ENCODE data around the gene CHKA.

The CHKA gene

DNA sequence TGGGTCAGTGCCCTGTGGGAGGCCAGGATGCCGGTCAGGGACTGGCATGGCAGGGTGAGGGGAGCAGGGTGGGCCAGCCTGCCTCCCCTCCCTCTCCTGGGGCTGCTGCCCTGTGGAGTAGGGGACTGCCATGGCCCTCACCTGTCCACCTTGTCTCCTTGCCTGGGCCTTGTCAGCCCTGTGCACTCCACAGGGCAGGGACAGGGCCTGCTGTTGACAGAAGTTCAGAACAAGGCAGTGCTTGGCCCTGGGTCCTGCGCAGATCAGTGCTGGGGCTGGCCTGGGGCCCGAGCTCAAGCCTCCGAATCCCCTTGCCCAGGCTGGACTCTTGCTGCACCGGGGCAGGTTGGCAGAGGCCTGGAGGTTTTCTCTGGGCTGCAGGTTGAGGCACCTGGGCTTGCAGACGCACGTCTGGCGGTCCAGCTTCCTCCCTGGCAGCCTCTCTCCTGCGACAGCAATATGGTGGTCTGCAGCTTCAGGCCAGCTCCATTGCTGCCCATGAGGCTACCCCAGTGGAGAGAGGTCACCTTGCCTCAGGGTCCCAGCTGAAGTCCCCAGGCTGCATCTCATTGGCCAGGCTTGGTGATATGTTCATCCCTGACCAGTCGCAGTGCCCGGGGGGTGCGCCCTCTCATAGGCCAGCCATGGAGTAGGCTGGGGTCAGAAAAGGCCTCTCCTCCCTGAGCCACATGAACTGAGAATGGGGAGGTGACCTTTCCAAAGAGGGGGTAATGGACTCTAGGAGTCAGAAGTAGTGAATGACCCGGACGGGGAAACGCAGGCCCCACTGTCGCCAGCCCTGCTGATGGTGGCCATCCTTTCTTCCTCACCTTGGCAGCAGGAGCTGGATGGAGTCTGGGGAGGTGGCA is 21.5 kb upstream of the CHKA start:
- DNase-seq = no peak

GRCh38 chr11:68142028-68142412 is 20.8 kb upstream of the CHKA start:
- DNase-seq = no peak

- no peak for DNase-seq
Measured at GRCh38 chr11:68141246-68142027, 20.2 kb upstream of the CHKA start.

- DNase-seq = no peak
Measured at GRCh38 chr11:68140496-68141245, 19.5 kb upstream of the CHKA start.

DNA sequence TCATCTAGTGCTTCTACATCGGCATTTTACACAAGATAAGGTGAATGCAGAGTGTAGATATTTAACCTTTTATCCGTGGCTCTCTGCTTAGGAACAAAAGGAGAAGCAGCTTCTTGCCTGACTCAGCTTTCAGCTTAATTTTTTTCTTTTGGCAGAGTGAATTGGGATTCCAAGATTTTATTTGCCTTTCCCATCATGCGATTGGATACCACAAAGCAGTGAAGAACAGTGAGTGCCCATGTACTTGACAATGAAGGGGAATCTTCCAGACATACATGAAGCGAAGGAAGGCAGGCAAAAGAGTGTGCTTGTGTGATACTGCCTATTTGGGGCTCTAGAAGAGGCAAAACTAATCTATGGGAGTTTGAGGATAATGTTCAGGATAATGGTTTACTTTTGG is 17.0 kb upstream of the CHKA start:
- no peak for DNase-seq

- DNase-seq = no peak
Measured at GRCh38 chr11:68137833-68138232, 16.6 kb upstream of the CHKA start.

GRCh38 chr11:68136866-68137265 is 15.7 kb upstream of the CHKA start:
- DNase-seq = no peak

DNA sequence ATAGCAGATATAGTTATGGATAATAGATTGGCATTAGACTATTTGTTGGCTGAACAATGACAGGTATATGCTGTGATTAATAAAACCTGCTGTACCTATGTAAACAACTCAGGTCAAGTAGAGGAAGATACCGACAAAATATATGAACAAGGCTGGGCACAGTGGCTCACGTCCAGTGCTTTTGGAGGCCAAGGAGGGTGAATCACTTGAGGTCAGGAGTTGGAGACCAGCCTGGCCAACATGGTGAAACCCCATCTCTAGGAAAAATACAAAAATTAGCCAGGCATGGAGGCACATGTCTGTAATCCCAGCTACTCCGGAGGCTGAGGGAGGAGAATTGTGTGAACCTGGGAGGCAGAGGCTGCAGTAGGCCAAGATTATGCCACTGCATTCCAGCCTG is 14.0 kb upstream of the CHKA start:
- no peak for DNase-seq

DNA sequence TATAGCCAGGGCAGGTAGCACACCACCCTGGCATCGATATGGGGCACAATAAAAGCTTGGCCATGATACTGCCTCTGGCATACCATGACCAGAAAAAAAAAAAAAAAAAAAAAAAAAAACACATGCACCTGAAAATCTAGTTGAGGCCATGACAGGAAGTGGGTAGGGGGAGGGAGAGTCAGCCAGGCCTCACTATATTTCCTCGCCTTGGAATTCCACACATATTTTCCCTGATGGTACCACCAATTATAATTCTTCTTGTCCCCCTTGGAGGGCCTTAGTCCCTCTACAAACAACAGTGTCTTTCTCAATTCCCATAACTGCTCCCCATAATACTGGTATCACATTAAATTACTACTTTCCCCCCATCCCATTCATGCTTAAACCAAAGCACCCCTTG is 12.6 kb upstream of the CHKA start:
- no peak for DNase-seq

DNA sequence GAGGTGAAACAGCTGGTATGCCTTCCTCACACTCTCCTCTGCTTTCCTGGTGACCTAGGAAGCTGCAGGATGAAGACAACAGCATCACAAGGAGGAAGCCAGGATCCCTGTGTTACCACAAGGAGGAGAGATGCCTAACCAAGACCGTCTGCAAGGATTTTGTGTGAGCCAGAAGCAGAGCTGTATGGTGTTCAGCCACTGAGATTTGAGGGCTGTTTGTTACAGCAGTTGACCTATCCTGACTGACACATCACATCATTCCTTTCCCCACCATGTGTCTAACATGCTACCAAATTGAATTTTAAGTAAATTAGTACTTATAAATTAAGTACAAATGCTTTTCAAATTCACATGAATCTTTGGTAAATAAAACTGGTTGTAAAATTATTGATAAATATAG is 8.9 kb upstream of the CHKA start:
- DNase-seq = no peak

DNA sequence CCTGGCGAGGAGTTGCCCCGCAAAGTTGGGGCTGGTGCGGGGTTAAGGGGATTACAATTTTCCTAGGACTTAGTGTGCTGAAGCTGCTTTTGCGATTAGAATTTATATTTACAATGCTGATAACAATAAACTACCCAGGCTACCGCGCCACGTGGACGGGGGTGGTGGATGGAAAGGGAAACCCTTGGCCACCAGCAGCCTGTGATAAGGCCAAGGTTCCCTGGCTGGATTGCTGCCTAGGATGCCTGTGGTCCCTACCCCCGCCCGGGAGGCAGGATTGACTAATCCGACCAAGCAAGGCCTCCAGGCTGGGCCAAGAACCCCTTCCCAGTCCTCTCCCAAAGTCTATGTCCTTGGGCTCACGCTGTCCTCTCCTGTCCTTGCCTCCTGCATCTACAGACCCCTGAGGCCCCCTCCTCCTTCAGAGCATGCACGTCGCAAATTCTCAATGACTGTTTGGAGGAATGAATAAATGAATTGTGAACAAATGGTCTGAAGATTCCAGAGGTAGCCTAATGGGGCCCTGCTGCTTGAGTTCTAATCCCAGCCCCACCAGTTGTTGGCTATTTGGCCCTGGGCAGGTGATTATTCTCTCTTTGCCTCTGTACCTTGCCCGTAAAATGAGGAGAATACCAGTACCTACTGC is 7.6 kb upstream of the CHKA start:
- DNase-seq = peak; percentile 58

GRCh38 chr11:68127714-68128681 is 6.8 kb upstream of the CHKA start:
- peak; percentile 87 for DNase-seq

- DNase-seq = no peak
Measured at GRCh38 chr11:68125164-68125563, 4.0 kb upstream of the CHKA start.

DNA sequence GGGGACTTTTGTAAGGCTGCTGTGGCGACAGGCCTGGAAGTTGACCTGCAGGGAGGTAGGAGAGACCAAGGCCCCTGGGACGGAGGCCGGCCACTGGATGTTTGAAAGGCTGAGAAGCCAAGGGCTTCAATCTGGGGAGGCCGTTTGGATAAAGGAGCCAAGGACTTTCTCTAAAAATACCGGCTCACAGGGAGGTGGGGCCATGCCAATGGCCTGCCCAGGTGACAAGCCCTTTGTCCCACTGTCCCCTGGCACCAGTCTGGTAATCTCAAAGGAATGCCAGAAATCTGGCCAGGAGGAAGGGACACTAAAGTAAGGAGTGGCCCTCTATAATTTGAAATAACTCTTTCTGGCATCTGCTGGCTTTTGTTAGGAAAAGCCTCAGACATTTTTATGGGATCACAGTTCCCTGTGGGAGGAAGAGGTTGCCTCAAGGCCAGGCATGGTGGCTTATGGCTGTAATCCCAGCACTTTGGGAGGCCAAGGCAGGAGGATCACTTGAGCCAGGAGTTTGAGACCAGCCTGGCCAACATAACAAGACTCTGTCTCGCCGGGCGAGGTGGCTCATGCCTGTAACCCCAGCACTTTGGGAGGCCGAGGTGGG is 1.9 kb upstream of the CHKA start:
- no peak for DNase-seq

DNA sequence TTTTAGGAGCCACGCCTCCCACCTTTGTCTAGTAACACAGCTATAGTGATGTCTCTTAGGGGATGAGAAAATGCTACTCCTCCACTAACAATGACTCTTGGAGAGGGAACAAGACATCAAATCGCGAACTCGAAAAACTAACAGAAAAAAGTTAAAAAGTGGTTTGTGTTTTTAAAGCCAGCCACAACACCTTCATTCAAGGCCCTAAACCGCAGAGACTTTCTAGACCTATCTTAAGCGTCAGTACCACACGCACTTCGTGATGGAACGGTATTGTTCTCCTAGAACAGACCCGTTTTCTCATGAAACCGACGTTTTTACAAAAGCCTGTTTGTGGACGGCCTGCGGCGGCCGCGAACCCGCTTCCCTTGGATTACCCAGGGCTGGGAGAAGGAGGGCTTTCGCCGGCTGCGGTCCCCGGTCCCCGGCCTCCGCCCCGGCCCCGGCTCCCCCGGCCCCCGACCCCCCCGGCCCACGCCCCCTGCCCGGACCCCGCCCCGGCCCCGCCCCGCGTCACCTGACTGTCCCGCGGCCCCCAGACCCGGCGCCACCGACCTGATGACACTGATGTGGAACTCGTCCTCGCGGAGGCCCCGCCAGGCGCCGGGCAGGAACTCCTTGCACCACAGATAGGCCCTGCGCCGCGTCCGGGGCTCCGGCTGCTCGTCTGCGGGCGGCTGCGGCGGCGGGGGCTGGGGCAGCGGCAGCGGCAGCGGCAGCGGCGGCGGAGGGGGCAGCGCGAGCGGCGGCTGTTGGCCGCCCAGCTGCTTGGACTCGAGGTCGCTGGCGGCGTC is 718 bp downstream of the CHKA start:
- peak; percentile 74 for DNase-seq

DNA sequence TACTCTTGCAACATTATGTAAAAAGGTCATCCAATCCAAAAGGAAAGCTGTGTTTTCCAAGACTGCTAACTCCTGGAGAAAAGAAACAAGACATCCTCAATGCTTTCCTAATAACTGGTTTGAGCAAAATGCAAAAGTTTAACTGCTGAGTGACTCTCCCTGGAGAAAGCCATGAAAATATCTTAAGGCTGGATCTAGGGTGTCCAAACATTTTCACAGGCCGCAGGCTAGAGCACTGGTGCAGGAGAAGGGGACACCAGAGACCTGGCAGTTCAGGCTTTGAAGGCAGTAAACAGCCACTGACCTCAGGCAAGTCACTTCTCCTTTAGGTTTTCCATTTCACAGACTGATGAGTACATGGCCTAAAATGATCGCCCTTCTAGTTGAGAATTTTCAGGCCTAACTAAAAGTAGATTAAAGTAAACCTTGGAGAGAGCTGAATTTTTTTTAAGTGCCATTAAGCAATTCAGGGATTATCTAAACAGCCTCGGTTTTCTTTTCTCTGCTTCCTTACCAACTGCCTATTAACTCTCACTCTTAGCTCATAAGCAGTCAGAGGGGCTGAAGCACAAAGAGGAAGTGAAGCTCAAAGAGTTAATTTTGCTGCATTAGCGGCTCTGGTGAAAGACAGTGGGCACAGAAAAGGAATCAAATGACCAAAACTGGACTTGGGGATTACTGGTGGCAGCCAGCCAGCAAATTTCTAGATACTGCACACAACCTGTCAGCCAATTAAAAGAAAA is 2.3 kb downstream of the CHKA start:
- DNase-seq = no peak

DNA sequence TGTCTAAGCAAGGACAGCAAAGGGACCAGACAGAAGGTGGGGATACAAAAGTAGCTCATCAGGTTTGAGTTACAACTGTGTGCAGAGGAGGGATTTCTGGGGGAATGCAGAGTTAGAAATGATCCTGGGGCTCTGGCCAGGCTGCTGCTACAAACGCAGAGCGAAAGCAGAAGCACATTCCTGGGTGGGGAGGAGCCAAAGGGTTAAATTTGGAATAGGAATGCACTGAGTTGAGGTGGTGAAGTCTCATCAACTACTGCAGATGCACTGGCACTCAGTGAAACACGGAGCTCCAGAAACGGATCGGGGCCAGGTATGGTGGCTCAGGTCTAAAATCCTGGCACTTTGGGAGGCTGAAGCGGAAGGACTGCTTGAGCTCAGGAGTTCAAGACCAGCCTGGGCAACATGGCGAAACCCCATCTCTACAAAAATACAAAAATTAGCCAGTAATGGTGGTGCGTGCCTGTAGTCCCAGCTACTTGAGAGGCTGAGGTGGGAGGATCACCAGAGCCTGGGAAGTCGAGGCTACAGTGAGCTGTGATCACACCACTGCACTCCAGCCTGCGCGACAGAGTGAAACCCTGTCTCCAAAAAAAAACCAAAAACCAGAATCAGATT is 3.2 kb downstream of the CHKA start:
- no peak for DNase-seq

GRCh38 chr11:68116974-68117373 is 4.2 kb downstream of the CHKA start:
- no peak for DNase-seq

DNA sequence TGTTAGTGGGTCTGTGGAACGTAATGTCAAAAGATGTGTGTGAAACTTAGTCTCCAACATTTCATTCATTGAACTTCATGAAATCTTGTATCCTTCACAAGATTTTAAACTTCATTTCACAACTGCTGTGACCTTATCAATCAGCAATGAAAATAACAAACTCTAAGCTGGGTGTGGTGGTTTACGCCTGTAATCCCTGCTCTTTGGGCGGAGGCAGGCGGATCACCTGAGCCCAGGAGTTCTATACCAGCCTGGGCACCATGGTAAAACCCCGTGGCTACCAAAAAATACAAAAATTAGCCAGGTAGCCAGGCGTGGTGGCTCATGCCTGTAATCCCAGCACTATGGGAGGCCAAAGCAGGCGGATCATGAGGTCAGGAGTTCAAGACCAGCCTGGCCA is 5.1 kb downstream of the CHKA start:
- DNase-seq = no peak

Measured in right hindlimb (tissue), 1 donor.